22Rv1 (cell line): ENCODE results near the gene MPZL1.

ENCODE experiments used
- CTCF ChIP-seq: fragments of 450-650 bp; IDR thresholded peaks from 2 replicates; pipeline ENCODE4 v1.5.1; 2017; ENCODE audit warnings: mild to moderate bottlenecking
- ZFX ChIP-seq: fragments of 450-650 bp; IDR thresholded peaks from 2 replicates; pipeline ENCODE4 v1.6.1; 2017; ENCODE audit warnings: antibody characterized with exemption, borderline replicate concordance

- TF ChIP-seq CTCF, result no peak
- TF ChIP-seq ZFX, result no peak
These were observed 46.0 kb downstream of the MPZL1 start for GRCh38 chr1:167767761-167768160.
